Karpas-422 (cell line): ENCODE data around the gene PDAP1. TPM values are rescaled to one million over a fixed set of nuclear protein-coding genes. Genes with fewer than 3 reads are reported as not detected.

Source experiments
- DNase-seq: peaks from one replicate; pipeline ENCODE4 v3.0.0-alpha.2; 2015
- H2AFZ ChIP-seq: fragments of 200-600 bp; sonication (generic); 2 replicates; pipeline ENCODE4 v1.6.1; 2014; ENCODE audit warnings: antibody characterized with exemption, low read length, mixed read lengths
- H3K27ac ChIP-seq: fragments of 200-600 bp; sonication (generic); 2 replicates; pipeline ENCODE4 v1.5.1; 2014; ENCODE audit warnings: mild to moderate bottlenecking, low read length, moderate library complexity
- H3K27me3 ChIP-seq: fragments of 200-600 bp; sonication (generic); 2 replicates; pipeline ENCODE4 v1.6.1; 2014; ENCODE audit warnings: low read length, mixed read lengths
- H3K36me3 ChIP-seq: fragments of 200-600 bp; sonication (generic); 2 replicates; pipeline ENCODE4 v1.6.1; 2014; ENCODE audit warnings: low read length, mixed read lengths; ENCODE audit not compliant: insufficient read depth
- H3K4me1 ChIP-seq: fragments of 200-600 bp; sonication (generic); 2 replicates; pipeline ENCODE4 v1.6.1; 2014; ENCODE audit warnings: mild to moderate bottlenecking, low read length, mixed read lengths
- H3K4me2 ChIP-seq: fragments of 200-600 bp; sonication (generic); 2 replicates; pipeline ENCODE4 v1.6.1; 2014; ENCODE audit warnings: low read length, low read depth, mild to moderate bottlenecking; ENCODE audit not compliant: poor library complexity, severe bottlenecking
- H3K4me3 ChIP-seq: fragments of 200-600 bp; sonication (generic); 2 replicates; pipeline ENCODE4 v1.5.1; 2014; ENCODE audit warnings: mild to moderate bottlenecking, antibody characterized with exemption, low read length, mixed read lengths
- H3K79me2 ChIP-seq: fragments of 200-600 bp; sonication (generic); 2 replicates; pipeline ENCODE4 v1.6.1; 2014; ENCODE audit warnings: mild to moderate bottlenecking, low read length, mixed read lengths
- H3K9ac ChIP-seq: fragments of 200-600 bp; sonication (generic); 2 replicates; pipeline ENCODE4 v1.6.0; 2014; ENCODE audit warnings: low read length
- H3K9me2 ChIP-seq: fragments of 200-600 bp; sonication (generic), shearing (Covaris generic); replicated peaks from 2 replicates; pipeline ENCODE4 v1.6.0; 2014; ENCODE audit warnings: mild to moderate bottlenecking, low read length, moderate library complexity; ENCODE audit not compliant: insufficient read depth
- H3K9me3 ChIP-seq: fragments of 300-700, 200-600 bp; sonication (generic); 2 replicates; pipeline ENCODE4 v1.6.1; 2014; ENCODE audit warnings: low read length, mixed read lengths
- H4K20me1 ChIP-seq: fragments of 200-600 bp; sonication (generic); 2 replicates; pipeline ENCODE4 v1.6.1; 2014; ENCODE audit warnings: mild to moderate bottlenecking, antibody characterized with exemption, low read length, low read depth; ENCODE audit not compliant: insufficient read depth
- total RNA-seq: library from RNA; depleted of rRNA; stranded (reverse); fragments of >200 nt; shearing (Covaris generic); gene quantifications from 2 replicates; pipeline ENCODE4 v1.2.3, GENCODE V29; 2014; ENCODE audit warnings: low replicate concordance

PDAP1 gene
- total RNA-seq, 1 experiment from 2014 or later = 14.2 TPM

DNA sequence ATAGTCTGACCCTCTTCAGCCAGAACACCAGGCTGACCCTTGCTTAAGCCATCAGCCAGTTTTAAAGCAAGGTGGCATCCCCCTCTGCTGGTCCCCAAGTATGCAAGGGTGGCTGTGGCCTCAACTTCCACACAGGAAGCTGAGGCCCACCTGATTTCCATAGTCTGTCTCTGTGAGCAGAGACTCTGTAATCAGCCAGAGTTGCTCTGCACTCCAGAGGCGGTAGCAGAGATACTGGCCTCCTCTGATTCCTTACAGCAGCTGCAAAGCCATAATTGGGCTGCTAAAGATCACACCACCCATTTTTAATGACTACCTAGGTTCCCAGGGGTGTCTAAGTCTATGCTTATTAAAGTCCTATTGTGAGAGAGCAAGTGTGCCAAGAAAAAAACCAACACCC, 1.8 kb downstream of the PDAP1 start:
- peaks cover 30% of the 10 kb centered on the region for H3K4me1 ChIP-seq
- peak overlapping the region; percentile 97 for H3K4me3 ChIP-seq
- no peaks in the 10 kb centered on the region for H3K27me3 ChIP-seq
- peaks cover 17% of the 10 kb centered on the region for H3K36me3 ChIP-seq
- peaks cover 80% of the 10 kb centered on the region for H3K79me2 ChIP-seq
- no peaks in the 10 kb centered on the region for H3K9me3 ChIP-seq
- H3K9ac ChIP-seq = peak overlapping the region; percentile 99
- H3K9me2 ChIP-seq = no peaks in the 10 kb centered on the region
- peaks cover 30% of the 10 kb centered on the region for H4K20me1 ChIP-seq
- no peak for DNase-seq
- H2AFZ ChIP-seq = no peak overlapping the region
- peak overlapping the region; percentile 98 for H3K4me2 ChIP-seq
- peak overlapping the region; percentile 86 for H3K27ac ChIP-seq

DNA sequence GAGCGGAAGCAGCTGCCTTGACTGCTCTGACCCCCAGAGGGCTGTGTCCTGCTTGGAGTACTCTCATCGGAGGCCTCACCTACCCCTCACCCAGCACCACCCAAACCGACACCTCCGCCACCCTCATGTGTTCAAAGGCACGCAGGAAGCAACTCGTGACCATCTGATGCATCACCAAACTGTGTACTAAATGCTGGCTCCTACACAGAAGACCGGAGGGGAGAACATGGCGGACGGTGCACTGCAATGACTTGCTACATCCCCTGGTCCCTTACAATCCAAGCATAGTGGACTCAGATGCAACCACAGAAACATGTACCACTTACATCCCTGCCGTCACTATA, 3.4 kb downstream of the PDAP1 start:
- Histone ChIP-seq H3K27me3 (no peaks in the 10 kb centered on the region), H3K4me3 (no peak overlapping the region), H3K9ac (no peak overlapping the region), H3K27ac (no peak overlapping the region), H3K9me2 (no peaks in the 10 kb centered on the region), H4K20me1 (peaks cover 32% of the 10 kb centered on the region), H3K36me3 (peaks cover 8% of the 10 kb centered on the region), H3K9me3 (no peaks in the 10 kb centered on the region), H2AFZ (no peak overlapping the region), H3K4me1 (peaks cover 21% of the 10 kb centered on the region), H3K79me2 (peaks cover 67% of the 10 kb centered on the region), H3K4me2 (no peak overlapping the region)
- DNase-seq = no peak

DNA sequence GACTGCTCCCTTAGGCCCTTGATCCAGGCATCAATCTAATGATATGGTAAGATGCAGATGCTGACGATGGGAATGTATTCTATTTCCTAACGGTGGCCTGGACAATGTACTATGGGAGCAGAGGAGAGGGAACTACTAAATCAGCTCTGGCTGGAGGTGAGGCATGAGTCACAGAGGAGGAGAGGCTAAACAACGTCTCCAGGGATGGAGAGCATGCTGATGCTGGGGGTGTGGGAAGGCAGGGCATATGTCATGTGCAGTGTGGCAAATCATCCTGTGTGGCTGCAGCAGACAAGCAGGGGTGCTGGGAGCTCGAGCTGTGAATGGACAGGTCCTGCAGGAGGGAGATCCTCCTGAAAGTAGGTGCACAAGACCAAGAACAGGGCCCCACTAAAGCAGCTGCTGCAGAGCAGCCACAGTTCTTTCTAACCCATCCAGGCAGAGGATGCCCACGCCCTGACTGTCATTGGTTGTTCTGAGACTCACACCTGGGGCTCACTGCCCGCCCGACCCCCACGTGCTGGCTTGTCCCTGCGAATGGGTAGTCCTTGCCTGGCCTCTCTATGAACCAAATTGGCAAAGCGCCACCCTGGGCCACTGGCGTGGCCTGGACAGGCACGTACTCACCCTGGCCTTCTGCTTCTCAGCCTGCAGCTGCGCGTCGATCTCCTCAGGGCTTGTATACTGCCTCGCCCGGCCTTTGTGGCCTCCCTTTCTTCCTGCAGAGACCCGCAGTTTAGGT, 4.0 kb downstream of the PDAP1 start:
- Histone ChIP-seq H3K27me3 (no peaks in the 10 kb centered on the region), H3K9ac (no peak overlapping the region), H3K79me2 (peaks cover 62% of the 10 kb centered on the region), H3K27ac (no peak overlapping the region), H3K4me3 (no peak overlapping the region), H3K4me1 (peaks cover 17% of the 10 kb centered on the region), H2AFZ (no peak overlapping the region), H3K36me3 (peaks cover 8% of the 10 kb centered on the region), H3K4me2 (no peak overlapping the region), H3K9me3 (no peaks in the 10 kb centered on the region), H4K20me1 (peaks cover 26% of the 10 kb centered on the region; the same call in 1 of the 2 replicates), H3K9me2 (no peaks in the 10 kb centered on the region)
- no peak for DNase-seq

DNA sequence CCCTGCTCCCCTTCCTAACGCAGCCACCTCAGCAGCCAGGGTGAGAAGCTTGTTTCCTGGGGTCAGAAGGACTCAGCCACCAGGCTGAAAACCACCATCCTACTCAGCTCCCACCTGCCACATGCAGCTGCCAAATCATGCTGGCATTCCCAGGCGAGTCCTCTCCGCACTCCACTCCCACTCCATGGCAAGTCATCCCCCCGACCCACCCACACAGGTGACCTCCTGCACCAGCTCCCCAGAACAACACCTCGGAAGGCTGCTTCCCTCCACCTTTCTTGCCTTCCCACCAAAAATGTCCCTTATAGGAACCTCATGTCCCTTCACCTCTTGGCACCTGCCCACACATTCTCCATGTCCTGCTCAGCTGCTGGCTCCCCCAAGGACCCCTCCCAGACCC, 4.6 kb downstream of the PDAP1 start:
- Histone ChIP-seq H3K4me3 (no peak overlapping the region), H3K36me3 (peaks cover 8% of the 10 kb centered on the region), H3K79me2 (peaks cover 55% of the 10 kb centered on the region), H3K9me2 (no peaks in the 10 kb centered on the region), H3K27ac (no peak overlapping the region), H3K4me1 (peaks cover 17% of the 10 kb centered on the region), H3K4me2 (no peak overlapping the region), H2AFZ (no peak overlapping the region), H3K9ac (no peak overlapping the region), H4K20me1 (peaks cover 26% of the 10 kb centered on the region; the same call in 1 of the 2 replicates), H3K9me3 (no peaks in the 10 kb centered on the region), H3K27me3 (no peaks in the 10 kb centered on the region)
- no peak for DNase-seq

DNA sequence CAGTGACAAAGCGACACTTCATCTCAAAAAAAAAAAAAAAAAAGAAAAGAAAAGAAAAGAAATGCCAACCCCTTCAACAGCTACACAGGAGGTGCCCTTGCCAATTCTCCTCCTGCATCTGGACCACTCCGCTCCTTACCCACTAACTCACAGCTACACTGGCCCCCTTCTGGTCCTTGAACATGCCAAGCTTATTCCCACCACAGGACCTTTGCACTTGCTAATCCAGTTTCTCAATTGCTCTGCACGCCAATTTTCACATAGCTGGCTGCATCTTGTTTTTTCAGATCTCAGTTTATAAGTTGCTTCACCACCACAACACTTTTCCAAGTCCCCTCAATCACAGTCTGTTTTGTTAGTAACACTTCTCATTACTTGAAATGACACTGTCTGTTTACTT, 5.5 kb downstream of the PDAP1 start:
- H3K27ac ChIP-seq = no peak overlapping the region
- H3K79me2 ChIP-seq = peaks cover 47% of the 10 kb centered on the region
- no peaks in the 10 kb centered on the region for H3K9me2 ChIP-seq
- no peak overlapping the region for H3K9ac ChIP-seq
- no peak overlapping the region for H2AFZ ChIP-seq
- no peak for DNase-seq
- H4K20me1 ChIP-seq = peaks cover 26% of the 10 kb centered on the region; the same call in 1 of the 2 replicates
- peaks cover 17% of the 10 kb centered on the region for H3K4me1 ChIP-seq
- H3K4me2 ChIP-seq = no peak overlapping the region
- no peak overlapping the region for H3K4me3 ChIP-seq
- peaks cover 15% of the 10 kb centered on the region for H3K36me3 ChIP-seq
- H3K27me3 ChIP-seq = no peaks in the 10 kb centered on the region
- H3K9me3 ChIP-seq = no peaks in the 10 kb centered on the region

DNA sequence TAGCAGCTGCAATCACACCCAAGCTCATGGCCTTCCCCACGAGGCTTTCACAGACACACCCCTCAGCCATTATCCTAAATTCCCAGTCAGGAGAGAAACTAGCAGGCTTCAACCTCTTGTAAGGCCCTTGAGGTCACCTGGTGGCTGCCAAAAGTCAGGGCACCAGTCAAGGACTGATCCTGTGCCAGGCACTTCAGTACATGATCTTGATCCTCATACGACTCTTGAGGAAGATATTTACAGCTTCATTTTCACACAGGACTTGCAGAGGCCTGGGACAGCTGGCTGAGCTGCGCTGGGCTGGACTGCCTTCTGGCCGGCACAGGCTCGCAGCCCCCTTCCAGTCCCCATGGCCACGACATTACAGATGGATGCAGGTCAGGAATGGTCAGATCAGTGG, 8.8 kb downstream of the PDAP1 start:
- H3K9ac ChIP-seq = no peak overlapping the region
- DNase-seq = no peak
- no peaks in the 10 kb centered on the region for H3K27me3 ChIP-seq
- H3K9me2 ChIP-seq = no peaks in the 10 kb centered on the region
- no peak overlapping the region for H3K4me3 ChIP-seq
- no peak overlapping the region for H2AFZ ChIP-seq
- H3K36me3 ChIP-seq = peaks cover 27% of the 10 kb centered on the region
- H3K9me3 ChIP-seq = no peaks in the 10 kb centered on the region
- peaks cover 22% of the 10 kb centered on the region; the same call in 1 of the 2 replicates for H4K20me1 ChIP-seq
- no peaks in the 10 kb centered on the region for H3K4me1 ChIP-seq
- H3K27ac ChIP-seq = no peak overlapping the region
- no peak overlapping the region for H3K4me2 ChIP-seq
- peaks cover 14% of the 10 kb centered on the region for H3K79me2 ChIP-seq

DNA sequence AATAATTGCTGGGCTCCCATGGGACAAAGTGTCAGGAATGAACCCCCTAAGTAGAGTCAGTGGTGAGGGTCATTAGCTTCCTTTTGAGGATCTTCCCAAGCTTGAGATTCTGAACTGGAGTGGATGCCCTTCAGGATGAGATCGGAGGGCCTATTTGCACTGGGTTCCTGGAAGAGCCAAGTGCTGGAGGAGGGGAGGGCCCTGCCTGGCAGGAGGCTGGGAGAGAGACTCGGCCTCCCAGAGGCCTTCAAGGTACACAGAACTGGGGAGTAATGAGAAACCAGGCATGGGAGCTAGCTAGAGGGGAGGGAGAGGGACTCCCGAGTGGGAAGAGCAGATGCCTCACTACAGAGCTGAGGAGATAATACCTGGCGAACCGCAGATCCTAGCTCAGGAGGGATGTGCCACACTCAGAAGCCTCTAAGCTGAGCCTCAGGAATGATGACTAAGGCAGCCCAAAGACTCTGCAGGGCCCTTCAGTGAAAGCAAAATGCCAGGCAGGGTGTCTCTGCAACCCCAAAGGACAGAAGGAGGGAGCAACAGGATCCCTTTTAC, 9.4 kb downstream of the PDAP1 start:
- no peak overlapping the region for H3K4me3 ChIP-seq
- no peak overlapping the region for H3K9ac ChIP-seq
- H3K9me3 ChIP-seq = no peaks in the 10 kb centered on the region
- H3K27me3 ChIP-seq = no peaks in the 10 kb centered on the region
- peaks cover 22% of the 10 kb centered on the region; the same call in 1 of the 2 replicates for H4K20me1 ChIP-seq
- H3K27ac ChIP-seq = no peak overlapping the region
- no peaks in the 10 kb centered on the region for H3K9me2 ChIP-seq
- no peak for DNase-seq
- H2AFZ ChIP-seq = no peak overlapping the region
- peaks cover 27% of the 10 kb centered on the region for H3K36me3 ChIP-seq
- H3K4me1 ChIP-seq = no peaks in the 10 kb centered on the region
- H3K4me2 ChIP-seq = no peak overlapping the region
- H3K79me2 ChIP-seq = peaks cover 9% of the 10 kb centered on the region; the same call in 1 of the 2 replicates

DNA sequence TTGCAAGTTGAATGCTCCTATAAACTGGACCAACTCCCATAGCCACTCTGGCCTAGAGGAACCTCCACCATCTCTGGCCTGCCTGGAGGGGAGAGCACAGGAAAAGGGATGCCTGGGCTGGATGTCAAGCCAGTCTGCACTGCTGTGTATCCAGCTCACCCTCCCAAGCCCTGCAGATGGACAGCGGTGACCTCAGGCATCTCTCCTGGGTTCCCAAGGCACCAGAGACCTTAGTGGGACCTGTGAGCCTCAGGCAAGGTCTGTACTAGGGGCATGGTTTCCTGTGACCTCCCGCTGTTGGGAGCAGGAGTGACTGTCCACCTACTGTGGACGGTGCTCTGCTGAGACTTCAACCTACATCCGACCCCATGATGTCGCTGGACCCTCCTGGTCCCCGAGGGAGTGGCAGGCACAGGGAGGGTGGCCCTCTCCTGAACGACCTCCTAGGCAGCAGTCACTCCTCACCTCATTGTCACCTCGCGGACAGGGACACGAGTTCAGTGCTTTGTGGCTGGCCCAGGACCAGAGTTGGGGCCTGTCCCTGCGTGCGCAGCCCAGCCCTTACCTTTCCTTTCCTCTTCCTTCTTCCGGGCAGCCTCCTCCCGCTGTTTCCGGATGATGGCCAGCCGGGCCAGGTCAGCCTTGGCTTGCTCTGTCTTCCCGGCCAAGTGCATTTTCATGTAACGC, 11.0 kb downstream of the PDAP1 start:
- DNase-seq = no peak
- Histone ChIP-seq H3K9ac (no peak overlapping the region), H3K4me2 (no peak overlapping the region), H3K9me2 (no peaks in the 10 kb centered on the region), H3K27me3 (no peaks in the 10 kb centered on the region), H3K36me3 (peaks cover 22% of the 10 kb centered on the region), H3K4me1 (no peaks in the 10 kb centered on the region; the same call in 1 of the 2 replicates), H3K27ac (no peak overlapping the region), H3K9me3 (no peaks in the 10 kb centered on the region), H3K79me2 (no peaks in the 10 kb centered on the region; the same call in 1 of the 2 replicates), H3K4me3 (no peak overlapping the region), H4K20me1 (peaks cover 30% of the 10 kb centered on the region), H2AFZ (no peak overlapping the region)
